ENCODE data around the gene ZGPAT.

Gene ZGPAT

DNA sequence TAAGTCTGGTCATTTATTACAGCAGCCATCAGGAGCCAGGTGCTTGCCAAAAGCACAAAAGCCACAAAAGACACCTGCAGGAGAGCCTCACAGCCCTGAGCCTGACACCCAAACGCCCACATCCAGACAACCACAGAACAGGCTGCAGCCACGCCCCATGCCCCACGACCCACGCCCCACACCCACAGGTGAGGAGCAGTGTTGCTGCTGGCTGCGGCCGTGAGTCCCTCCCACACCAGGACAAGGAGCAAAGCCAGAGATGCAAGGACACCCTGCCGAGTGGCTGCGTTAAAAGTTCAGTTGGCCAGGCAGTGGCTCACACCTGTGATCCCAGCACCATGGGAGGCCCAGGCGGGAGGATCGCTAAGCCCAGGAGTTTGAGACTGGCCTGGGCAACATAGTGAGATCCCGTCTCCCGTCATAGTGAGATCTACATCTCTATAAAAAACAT, 74.7 kb downstream of the ZGPAT start:
- H3K4me3 ChIP-seq (replicated peaks in 1 of 2; ENCODE audit: low read depth in 2 of 2, low read length in 2 of 2): no peak overlapping the region
- TF ChIP-seq, protein P1, sequence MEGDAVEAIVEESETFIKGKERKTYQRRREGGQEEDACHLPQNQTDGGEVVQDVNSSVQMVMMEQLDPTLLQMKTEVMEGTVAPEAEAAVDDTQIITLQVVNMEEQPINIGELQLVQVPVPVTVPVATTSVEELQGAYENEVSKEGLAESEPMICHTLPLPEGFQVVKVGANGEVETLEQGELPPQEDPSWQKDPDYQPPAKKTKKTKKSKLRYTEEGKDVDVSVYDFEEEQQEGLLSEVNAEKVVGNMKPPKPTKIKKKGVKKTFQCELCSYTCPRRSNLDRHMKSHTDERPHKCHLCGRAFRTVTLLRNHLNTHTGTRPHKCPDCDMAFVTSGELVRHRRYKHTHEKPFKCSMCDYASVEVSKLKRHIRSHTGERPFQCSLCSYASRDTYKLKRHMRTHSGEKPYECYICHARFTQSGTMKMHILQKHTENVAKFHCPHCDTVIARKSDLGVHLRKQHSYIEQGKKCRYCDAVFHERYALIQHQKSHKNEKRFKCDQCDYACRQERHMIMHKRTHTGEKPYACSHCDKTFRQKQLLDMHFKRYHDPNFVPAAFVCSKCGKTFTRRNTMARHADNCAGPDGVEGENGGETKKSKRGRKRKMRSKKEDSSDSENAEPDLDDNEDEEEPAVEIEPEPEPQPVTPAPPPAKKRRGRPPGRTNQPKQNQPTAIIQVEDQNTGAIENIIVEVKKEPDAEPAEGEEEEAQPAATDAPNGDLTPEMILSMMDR (IDR thresholded peaks at IDR 0.05; ENCODE audit: low read depth, low read length): no peak
- DNase-seq (ENCODE audit: low read depth in 2 of 2): no peak

DNA sequence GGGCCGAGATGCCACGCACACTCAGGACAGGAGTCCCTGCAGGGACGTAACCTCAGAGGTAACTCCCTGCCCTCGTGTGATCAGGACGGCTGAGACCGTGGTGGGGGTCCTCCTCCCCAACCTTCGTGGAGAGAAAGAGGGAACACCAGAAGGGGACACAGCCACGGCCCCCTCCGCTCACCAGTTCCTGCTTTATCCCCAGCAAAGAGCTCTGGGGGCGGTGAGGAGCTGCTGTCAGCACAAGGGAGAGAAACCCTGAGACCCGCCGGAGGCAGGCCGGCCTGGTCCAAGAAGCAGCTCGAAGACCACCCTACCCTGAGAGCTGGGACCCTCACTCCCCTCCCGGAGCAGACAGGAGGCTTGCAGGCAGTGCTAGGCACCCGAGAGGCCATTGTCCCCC, 76.1 kb downstream of the ZGPAT start:
- DNase-seq (ENCODE audit: low read depth in 2 of 2): no peak
- no peak overlapping the region for H3K4me3 ChIP-seq (replicated peaks in 1 of 2; ENCODE audit: low read depth in 2 of 2, low read length in 2 of 2)
- TF ChIP-seq, protein P1 (IDR thresholded peaks at IDR 0.05; ENCODE audit: low read depth, low read length): no peak

DNA sequence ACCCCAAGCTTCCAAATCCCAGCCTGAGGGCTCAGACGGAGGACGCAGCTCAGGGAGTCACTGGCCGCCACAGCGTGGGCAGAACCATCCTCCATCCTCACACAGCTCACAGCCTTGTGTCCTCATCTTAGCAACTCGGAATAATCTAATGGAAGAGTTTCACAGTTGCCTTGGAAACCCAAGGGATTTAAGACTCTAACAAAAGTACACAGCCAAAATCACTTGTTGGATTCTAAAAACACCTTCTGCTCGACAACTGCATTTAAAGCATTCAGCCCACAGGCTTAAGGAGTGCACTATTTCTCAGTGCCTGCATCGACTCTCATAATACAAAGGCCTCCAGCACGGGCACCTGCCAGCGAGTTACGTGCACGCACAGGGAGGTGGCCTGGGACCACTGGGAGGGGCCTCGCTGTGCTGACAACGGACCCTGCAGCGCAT, 77.9 kb downstream of the ZGPAT start:
- H3K4me3 ChIP-seq (replicated peaks in 1 of 2; ENCODE audit: low read depth in 2 of 2, low read length in 2 of 2): no peak overlapping the region
- no peak for DNase-seq (ENCODE audit: low read depth in 2 of 2)
- TF ChIP-seq, protein P1 (IDR thresholded peaks at IDR 0.05; ENCODE audit: low read depth, low read length): no peak
